A673 (cell line): ENCODE measurements around the gene NACC2.

Experiments
- EZH2 ChIP-seq: fragments of 200-600 bp; sonication (generic); IDR thresholded peaks from 2 replicates; pipeline ENCODE4 v1.6.1; 2017; ENCODE audit warnings: borderline replicate concordance, low read depth, mild to moderate bottlenecking, mixed read lengths, antibody characterized with exemption, low read length; ENCODE audit not compliant: poor library complexity, severe bottlenecking
- TF ChIP-seq, protein P1 (sequence below): fragments of 300-800, 200-600 bp; sonication (generic); conservative IDR thresholded peaks from 2 replicates; pipeline ENCODE4 v1.5.1; 2017; ENCODE audit warnings: low read depth, mild to moderate bottlenecking, antibody characterized with exemption, low read length, moderate library complexity, mixed read lengths

DNA sequence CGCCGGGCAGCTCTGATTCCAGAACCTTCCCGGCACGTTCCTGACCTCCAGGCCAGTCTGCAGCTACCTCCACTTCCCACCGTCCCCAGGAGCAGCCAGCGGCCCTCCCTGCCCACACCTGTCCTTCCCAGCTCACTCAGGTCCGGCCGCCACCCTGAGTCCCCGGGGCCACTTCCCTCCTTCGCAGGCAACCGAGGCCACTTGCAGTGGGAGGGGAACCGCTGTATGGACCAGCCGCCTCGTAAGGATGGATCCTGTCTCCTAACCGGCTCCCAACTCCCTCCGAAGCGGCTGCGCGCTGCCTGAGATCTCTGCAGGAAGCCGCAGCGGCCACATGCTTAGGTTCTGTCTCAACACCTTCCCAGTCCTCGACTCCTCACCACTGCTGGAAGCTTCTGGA is 16.1 kb upstream of the NACC2 start:
- TF ChIP-seq, protein P1, sequence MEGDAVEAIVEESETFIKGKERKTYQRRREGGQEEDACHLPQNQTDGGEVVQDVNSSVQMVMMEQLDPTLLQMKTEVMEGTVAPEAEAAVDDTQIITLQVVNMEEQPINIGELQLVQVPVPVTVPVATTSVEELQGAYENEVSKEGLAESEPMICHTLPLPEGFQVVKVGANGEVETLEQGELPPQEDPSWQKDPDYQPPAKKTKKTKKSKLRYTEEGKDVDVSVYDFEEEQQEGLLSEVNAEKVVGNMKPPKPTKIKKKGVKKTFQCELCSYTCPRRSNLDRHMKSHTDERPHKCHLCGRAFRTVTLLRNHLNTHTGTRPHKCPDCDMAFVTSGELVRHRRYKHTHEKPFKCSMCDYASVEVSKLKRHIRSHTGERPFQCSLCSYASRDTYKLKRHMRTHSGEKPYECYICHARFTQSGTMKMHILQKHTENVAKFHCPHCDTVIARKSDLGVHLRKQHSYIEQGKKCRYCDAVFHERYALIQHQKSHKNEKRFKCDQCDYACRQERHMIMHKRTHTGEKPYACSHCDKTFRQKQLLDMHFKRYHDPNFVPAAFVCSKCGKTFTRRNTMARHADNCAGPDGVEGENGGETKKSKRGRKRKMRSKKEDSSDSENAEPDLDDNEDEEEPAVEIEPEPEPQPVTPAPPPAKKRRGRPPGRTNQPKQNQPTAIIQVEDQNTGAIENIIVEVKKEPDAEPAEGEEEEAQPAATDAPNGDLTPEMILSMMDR = no peak
- TF ChIP-seq EZH2 = no peak
